TTC549 (cell line): ENCODE measurements around the gene DHRS3.
"Not testable (repeated sequence)": the region's sequence is repeated elsewhere in the genome, so short reads cannot be mapped to it uniquely, and the experiment has no call there.

Experiments
- FAIRE-seq: peaks from 2 replicates; lab custom pipeline; 2012; peaks lifted over from hg19 to GRCh38; lab: Jason Lieb, UNC

DHRS3 gene

GRCh38 chr1:12539320-12539704 lies 78.7 kb downstream of the DHRS3 start:
- FAIRE-seq, result no peak

GRCh38 chr1:12538536-12538935 lies 79.5 kb downstream of the DHRS3 start:
- not testable (repeated sequence) for FAIRE-seq

GRCh38 chr1:12537906-12538461 lies 80.0 kb downstream of the DHRS3 start:
- FAIRE-seq, result no peak

GRCh38 chr1:12537294-12537693 lies 80.7 kb downstream of the DHRS3 start:
- FAIRE-seq, result no peak

DNA sequence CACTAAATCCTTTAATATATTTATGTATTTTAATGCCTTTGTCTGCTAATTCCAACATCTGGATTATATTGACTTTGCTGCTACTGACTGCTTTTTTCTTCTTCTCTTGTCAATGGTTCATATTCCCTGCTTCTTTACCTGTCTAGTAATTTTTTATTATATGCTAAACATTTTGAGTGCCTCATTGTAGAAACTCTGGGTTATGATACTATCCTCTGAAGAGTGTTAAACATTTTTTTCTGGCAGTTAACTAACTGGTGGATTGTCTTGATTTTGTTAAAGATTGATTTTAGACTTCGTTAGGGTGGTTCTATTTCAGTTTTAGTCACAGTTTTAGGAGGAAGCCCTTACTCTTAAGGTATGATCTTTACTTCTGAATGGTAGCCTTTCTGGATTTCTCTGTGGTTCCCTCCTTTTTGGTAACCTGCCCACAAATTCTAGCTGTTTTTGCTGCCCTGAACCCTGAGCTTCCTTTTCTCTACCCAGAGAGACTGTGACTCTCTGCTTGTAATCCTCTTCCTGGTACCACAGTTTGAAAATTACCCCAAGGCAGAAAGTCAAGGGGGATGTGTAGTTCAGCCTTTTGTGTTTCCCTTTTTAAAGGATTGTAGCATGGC lies 81.9 kb downstream of the DHRS3 start:
- FAIRE-seq, result no peak

DNA sequence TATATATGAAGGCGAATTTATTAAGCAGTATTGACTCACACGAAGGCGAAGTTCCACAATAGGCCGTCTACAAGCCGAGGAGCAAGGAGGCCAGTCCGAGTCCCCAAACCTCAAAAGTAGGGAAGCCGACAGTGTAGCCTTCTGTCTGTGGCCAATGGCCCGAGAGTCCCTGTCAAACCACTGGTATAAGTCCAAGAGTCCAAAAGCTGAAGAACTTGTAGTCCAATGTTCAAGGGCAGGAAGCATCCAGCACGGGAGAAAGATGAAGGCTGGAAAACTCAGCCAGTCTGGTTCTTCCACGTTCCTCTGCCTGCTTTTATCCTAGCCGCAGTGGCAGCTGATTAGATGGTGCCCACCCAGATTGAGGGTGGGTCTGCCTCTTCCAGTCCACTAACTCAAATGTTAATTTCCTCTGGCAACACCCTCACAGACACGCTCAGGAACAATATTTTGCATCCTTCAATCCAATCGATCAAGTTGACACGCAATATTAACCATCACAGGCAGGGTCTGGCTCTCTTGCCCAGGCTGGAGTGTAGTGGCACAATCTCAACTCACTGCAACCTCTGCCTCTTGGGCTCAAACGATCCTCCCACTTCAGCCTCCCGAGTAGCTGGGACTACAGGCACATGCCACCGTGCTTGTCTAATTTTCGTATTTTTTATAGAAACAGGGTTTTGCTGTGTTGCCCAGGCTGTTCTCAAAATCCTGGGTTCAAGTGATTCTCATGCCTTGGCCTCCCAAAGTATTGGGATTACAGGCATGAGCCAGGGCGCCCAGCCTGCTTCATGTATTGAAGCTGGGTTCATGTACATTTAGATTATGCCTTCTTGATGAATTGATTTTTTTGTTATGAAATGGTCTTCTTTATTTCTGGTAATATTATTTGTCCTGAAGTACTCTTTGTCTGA lies 85.3 kb downstream of the DHRS3 start:
- FAIRE-seq, result no peak

- FAIRE-seq, result no peak
These were observed 86.9 kb downstream of the DHRS3 start for GRCh38 chr1:12531179-12531499.

- FAIRE-seq, result no peak
These were observed 87.4 kb downstream of the DHRS3 start for GRCh38 chr1:12530462-12531178.

DNA sequence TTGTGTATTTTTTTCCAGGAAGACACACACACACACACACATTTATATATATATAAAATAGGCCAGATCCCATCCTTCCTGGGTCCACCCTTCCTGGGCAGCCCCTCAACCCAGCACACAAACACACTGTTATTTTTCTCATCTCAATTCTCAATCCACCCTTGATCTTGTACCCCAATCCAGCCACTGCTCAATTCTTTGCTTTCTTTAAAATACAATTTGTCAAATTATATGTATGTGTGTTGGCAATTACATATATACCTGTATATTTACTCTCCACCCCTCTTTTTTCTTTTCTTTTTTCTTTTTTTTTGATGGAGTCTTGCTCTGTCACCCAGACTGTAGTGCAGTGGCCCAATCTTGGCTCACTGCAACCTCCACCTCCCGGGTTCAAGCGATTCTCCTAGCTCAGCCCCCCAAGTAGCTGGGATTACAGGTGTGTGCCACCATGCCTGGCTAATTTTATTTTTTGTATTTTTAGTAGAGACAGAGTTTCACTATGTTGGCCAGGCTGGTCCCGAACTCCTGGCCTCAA lies 88.3 kb downstream of the DHRS3 start:
- FAIRE-seq, result no peak

- FAIRE-seq, result no peak
These were observed 89.8 kb downstream of the DHRS3 start for GRCh38 chr1:12528021-12528852.

DNA sequence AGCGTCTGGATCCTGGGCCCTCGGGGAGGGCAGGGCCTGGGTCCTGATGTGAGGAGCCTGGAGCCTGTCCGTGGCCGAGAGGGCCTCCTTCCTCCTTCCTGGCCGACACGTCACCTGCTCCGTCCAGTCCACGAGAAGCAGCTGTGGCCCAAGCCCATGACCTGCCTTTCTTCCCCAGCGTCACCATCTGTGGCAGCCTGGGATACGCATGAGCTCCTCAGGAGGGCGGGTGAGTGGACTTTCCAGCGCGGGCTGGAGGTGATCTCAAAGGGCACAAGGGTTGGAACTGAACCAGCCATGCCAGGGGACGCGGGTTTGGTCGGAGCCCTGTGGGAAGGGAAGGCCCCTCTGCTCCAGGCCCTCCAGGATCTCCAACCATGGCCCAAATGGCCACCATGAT lies 90.4 kb downstream of the DHRS3 start:
- FAIRE-seq, result no peak

DNA sequence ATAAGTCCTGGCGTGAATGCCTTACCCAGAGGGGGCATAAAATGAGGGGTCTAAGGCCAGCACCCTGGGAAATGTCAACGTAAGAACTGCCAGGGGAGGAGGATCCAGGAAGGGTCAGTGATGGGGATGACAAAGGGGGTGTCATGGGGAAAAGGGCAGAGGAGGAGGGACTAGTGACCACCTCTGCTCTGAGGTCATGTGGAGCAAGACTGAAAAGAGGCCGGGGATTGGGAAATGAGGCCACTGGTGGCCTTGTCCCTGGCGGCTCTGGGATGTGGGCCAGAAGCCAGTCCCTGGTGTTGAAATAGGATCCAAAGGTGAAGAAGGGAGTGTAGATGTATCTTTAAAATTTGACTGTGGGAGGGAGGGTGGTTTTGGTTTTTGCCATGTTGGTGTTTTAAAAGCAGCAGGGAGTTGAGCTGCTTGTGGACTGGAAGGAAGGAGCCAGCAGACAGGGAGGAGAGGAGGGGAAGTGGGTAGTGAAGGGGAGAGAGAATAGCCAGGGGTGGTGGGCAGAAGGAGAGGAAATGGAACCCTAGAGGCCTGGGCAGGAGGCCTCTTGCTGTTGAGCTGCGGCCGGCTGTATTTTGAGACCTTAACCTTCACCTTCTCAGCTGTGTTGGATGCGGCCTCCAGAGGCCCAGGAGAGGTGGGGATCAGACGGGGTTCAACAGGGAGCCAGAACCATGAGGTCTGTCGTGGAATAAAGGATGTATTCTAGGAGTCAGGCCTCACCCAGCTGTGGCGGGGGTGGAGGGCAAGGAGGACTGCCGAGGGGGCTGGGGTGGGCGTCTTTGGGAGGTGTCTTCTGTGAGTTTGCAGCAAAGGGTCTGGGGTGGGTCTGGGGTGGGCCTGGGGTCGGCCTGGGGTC lies 92.5 kb downstream of the DHRS3 start:
- no peak for FAIRE-seq

DNA sequence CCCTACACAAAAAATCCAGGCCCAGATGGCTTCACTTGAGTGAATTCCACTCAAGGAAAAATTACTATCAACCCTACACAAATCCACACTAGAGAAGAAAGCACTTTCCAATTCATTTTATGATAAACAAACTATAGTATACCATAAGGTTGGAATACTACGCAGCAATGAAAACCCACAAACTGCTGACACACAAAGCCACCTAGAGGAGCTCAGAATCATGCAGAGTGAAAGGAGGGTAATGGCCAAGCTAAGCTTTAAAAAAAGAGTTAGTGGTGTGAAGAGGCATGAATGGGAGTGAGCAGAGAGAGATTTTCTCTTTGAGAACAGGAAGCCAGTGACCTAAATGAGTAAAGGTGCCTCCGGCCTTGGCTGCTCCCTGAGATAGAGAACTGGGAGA lies 93.7 kb downstream of the DHRS3 start:
- FAIRE-seq, result no peak

- FAIRE-seq, result not testable (repeated sequence)
These were observed 95.2 kb downstream of the DHRS3 start for GRCh38 chr1:12522780-12523179.

GRCh38 chr1:12521096-12521495 lies 96.9 kb downstream of the DHRS3 start:
- FAIRE-seq, result no peak

DNA sequence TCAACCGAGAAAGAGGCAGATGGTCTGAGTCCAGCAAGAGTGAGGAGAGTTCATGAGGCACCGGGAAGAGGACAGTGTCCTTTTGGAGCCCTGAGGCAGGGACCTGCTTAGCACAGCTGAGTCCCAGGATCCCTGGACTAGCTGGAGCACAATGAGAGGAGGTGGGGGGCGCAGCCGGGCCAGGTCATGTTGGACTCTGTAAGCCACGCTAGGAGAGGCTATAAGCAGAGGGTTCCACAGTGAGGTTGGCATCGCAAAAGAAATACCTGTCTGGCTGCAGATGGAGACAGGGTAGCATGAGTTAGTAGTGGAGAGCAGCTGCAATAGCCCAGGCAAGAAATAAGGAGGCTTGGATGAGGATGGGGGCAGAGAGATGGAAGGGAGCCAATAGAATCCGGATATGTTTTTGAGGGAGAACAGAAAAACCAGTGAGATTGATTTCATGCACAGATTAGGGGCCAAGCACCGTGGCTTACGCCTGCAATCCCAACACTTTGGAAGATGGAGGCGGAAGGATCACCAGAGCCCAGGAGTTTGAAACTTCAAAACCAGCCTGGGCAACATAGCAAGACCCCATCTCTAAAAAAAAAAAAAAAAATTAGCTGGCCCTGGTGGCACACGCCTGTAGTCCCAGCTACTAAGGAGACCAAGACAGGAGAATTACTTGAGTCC lies 98.2 kb downstream of the DHRS3 start:
- no peak for FAIRE-seq

DNA sequence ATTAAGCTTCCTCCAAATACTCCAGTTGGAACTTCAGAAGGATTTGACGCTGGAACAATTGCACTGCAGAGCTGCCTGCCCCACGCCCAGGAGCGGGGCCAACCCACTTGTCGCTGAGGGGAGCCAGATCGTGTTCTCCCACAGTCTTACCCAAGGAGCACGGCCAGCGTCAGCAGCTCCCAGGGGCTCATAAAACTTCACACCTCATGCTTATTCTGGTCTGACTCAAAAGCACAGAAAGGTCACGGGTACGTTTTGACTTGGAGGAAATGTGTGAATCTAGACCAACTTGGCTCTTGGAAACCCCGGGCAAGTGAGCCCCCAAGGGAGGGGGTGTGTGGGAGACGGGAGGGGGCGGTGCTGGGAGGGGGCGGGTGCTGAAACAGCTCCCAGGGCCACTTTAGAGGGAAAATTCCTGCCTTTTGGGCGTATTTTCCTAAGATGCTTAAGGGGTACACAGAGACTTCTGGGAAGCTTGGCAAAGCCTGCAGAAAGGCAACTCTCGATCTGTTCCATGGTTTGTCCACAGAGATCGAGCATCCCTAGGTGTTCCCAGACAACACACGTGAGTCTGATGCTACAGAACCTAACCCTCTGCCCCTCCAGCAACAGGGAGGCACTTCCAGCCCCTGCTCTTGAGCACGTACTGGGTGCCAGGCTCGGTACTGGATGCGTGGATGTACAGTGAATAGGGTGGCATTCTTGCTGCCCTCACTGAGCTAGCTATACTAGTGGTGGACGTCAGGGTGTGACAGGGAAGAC lies 98.9 kb downstream of the DHRS3 start:
- no peak for FAIRE-seq
